Measurements from ENCODE around the gene RRP7A. TPM values are rescaled to one million over a fixed set of nuclear protein-coding genes. Genes with fewer than 3 reads are reported as not detected.

RRP7A gene
- total RNA-seq, 1 donor from 2014 or later = 54.9 TPM

DNA sequence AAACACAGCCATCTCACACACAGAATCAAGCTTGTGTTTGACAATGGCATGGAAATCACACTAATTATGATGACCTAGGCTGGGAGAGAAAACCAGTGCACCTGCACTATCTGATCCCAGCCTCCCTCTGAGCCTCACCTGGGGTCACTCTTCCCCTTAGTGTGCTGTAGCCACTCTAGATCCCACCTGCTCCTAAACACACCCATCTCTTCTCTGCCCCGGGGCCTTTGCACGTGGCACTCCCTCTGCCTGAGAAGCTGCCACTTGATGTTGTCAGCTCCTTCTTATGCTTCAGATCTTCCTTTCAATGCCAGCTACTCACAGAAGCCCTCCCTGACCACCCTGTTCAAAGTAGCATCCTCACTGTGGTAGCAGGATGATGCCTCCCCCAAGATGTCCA lies 44.5 kb downstream of the RRP7A start:
- no peaks in the 10 kb centered on the region for H4K20me1 ChIP-seq (ENCODE audit: insufficient read depth, low read length)
- peaks cover 9% of the 10 kb centered on the region for H3K27me3 ChIP-seq (ENCODE audit: insufficient read depth, low read length)
- FAIRE-seq = no peak
- H3K79me2 ChIP-seq (ENCODE audit: insufficient read depth, low read length) = no peaks in the 10 kb centered on the region
- Mint-ChIP-seq H3K4me1 (ENCODE audit: low read depth, unreplicated experiment) (no peaks in the 10 kb centered on the region), H3K4me3 (ENCODE audit: unreplicated experiment) (no peak overlapping the region), H3K9me3 (ENCODE audit: unreplicated experiment) (peaks cover 3% of the 10 kb centered on the region), H3K36me3 (ENCODE audit: low read depth, unreplicated experiment) (no peaks in the 10 kb centered on the region), H3K27ac (ENCODE audit: unreplicated experiment) (no peak overlapping the region), H3K27me3 (ENCODE audit: low read depth, unreplicated experiment) (peaks cover 19% of the 10 kb centered on the region)
- no peak for DNase-seq (ENCODE audit: low read depth)
- no peak overlapping the region for H3K9ac ChIP-seq (ENCODE audit: low read length)
- H3K36me3 ChIP-seq (ENCODE audit: insufficient read depth, low read length) = no peaks in the 10 kb centered on the region
- H3K4me1 ChIP-seq (ENCODE audit: insufficient read depth, low read length) = no peaks in the 10 kb centered on the region
- no peak overlapping the region for H2AFZ ChIP-seq (ENCODE audit: low read depth, low read length)
- no peak overlapping the region for H3K4me2 ChIP-seq (ENCODE audit: low read length)
- H3K27ac ChIP-seq (ENCODE audit: low read depth, low read length) = no peak overlapping the region
- H3K4me3 ChIP-seq (ENCODE audit: insufficient read depth, low read depth, low read length) = no peak overlapping the region
- TF ChIP-seq, protein P1, sequence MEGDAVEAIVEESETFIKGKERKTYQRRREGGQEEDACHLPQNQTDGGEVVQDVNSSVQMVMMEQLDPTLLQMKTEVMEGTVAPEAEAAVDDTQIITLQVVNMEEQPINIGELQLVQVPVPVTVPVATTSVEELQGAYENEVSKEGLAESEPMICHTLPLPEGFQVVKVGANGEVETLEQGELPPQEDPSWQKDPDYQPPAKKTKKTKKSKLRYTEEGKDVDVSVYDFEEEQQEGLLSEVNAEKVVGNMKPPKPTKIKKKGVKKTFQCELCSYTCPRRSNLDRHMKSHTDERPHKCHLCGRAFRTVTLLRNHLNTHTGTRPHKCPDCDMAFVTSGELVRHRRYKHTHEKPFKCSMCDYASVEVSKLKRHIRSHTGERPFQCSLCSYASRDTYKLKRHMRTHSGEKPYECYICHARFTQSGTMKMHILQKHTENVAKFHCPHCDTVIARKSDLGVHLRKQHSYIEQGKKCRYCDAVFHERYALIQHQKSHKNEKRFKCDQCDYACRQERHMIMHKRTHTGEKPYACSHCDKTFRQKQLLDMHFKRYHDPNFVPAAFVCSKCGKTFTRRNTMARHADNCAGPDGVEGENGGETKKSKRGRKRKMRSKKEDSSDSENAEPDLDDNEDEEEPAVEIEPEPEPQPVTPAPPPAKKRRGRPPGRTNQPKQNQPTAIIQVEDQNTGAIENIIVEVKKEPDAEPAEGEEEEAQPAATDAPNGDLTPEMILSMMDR (IDR thresholded peaks at IDR 0.05; ENCODE audit: insufficient read depth, low read depth, low read length) = no peak
- TF ChIP-seq EZH2 (IDR thresholded peaks at IDR 0.05; ENCODE audit: insufficient read depth, low read length) = no peak
- no peaks in the 10 kb centered on the region for H3K9me3 ChIP-seq (ENCODE audit: insufficient read depth, low read depth, low read length)

DNA sequence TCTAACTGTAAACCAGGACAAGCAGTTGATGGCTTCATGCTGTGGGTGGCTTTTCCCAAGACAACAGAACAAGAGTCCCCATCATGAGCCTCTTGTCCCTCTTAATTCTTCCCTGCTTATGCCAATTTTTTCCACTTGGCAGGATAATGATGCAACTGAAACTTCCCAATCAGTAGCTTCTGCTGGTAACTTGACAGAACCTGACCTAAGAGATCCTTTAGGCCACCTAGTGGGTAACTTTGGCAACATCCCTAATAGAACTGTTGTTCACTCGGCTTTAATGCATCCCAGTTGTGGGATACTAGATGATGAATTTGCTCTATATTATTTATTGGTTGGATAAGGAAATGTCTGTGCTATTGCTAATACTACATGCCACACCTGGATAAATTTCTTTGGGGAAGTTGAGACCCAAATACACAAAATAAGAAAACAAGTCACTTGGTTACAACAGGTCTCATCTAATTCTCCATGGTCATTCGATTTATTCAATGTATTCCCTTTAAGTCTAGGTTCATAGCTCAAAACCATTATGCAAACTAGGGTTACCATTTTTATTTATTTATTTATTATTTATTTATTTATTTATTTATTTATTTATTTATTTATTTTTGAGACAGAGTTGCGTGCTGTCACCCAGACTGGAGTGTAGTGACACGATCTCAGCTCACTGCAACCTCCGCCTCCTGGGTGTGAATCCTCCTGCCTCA lies 46.0 kb downstream of the RRP7A start:
- Histone ChIP-seq H3K79me2 (ENCODE audit: insufficient read depth, low read length) (no peaks in the 10 kb centered on the region), H2AFZ (ENCODE audit: low read depth, low read length) (no peak overlapping the region), H4K20me1 (ENCODE audit: insufficient read depth, low read length) (no peaks in the 10 kb centered on the region), H3K27me3 (ENCODE audit: insufficient read depth, low read length) (peaks cover 9% of the 10 kb centered on the region), H3K9ac (ENCODE audit: low read length) (no peak overlapping the region), H3K4me3 (ENCODE audit: insufficient read depth, low read depth, low read length) (no peak overlapping the region), H3K4me2 (ENCODE audit: low read length) (no peak overlapping the region), H3K4me1 (ENCODE audit: insufficient read depth, low read length) (no peaks in the 10 kb centered on the region), H3K27ac (ENCODE audit: low read depth, low read length) (no peak overlapping the region), H3K36me3 (ENCODE audit: insufficient read depth, low read length) (no peaks in the 10 kb centered on the region), H3K9me3 (ENCODE audit: insufficient read depth, low read depth, low read length) (no peaks in the 10 kb centered on the region)
- DNase-seq (ENCODE audit: low read depth) (peak; percentile 14), FAIRE-seq (peak; percentile 45)
- Mint-ChIP-seq H3K27me3 (ENCODE audit: low read depth, unreplicated experiment) (peaks cover 25% of the 10 kb centered on the region), H3K9me3 (ENCODE audit: unreplicated experiment) (peaks cover 3% of the 10 kb centered on the region), H3K4me1 (ENCODE audit: low read depth, unreplicated experiment) (no peaks in the 10 kb centered on the region), H3K36me3 (ENCODE audit: low read depth, unreplicated experiment) (no peaks in the 10 kb centered on the region), H3K27ac (ENCODE audit: unreplicated experiment) (no peak overlapping the region), H3K4me3 (ENCODE audit: unreplicated experiment) (no peak overlapping the region)
- TF ChIP-seq EZH2 (IDR thresholded peaks at IDR 0.05; ENCODE audit: insufficient read depth, low read length) = no peak
- TF ChIP-seq, protein P1 (IDR thresholded peaks at IDR 0.05; ENCODE audit: insufficient read depth, low read depth, low read length) = peak; percentile 82

DNA sequence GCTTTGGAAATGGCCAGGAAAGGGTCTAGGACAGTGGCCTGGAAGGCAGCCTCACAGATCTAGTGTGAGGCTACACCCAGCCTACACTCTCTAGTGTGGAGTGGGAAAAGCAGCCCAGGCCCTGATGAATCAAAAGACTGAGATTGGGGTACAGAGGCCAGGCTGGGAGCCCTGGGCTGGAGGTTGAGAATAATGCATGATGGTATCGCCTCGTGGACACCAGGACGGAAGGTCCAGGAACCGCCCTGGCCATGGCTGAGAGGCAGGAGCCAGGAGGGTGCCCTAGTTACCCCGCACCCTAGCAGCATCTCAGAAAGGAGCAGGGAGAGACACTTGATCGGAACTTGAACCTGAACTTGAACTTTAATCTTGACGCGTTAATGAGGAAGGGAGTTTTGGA lies 46.9 kb downstream of the RRP7A start:
- H3K9me3 Mint-ChIP-seq (ENCODE audit: unreplicated experiment) = peaks cover 3% of the 10 kb centered on the region

More for the DNA sequence above, 46.9 kb downstream of the RRP7A start:
- Mint-ChIP-seq H3K27ac (ENCODE audit: unreplicated experiment) (no peak overlapping the region), H3K4me1 (ENCODE audit: low read depth, unreplicated experiment) (no peaks in the 10 kb centered on the region), H3K4me3 (ENCODE audit: unreplicated experiment) (no peak overlapping the region), H3K27me3 (ENCODE audit: low read depth, unreplicated experiment) (peaks cover 31% of the 10 kb centered on the region), H3K36me3 (ENCODE audit: low read depth, unreplicated experiment) (no peaks in the 10 kb centered on the region)
- H3K36me3 ChIP-seq (ENCODE audit: insufficient read depth, low read length) = no peaks in the 10 kb centered on the region
- no peak for TF ChIP-seq EZH2 (IDR thresholded peaks at IDR 0.05; ENCODE audit: insufficient read depth, low read length)
- TF ChIP-seq, protein P1 (IDR thresholded peaks at IDR 0.05; ENCODE audit: insufficient read depth, low read depth, low read length) = no peak
- no peaks in the 10 kb centered on the region for H3K4me1 ChIP-seq (ENCODE audit: insufficient read depth, low read length)
- no peaks in the 10 kb centered on the region for H3K9me3 ChIP-seq (ENCODE audit: insufficient read depth, low read depth, low read length)
- peaks cover 12% of the 10 kb centered on the region for H3K27me3 ChIP-seq (ENCODE audit: insufficient read depth, low read length)
- H3K79me2 ChIP-seq (ENCODE audit: insufficient read depth, low read length) = no peaks in the 10 kb centered on the region
- DNase-seq (ENCODE audit: low read depth) (no peak), FAIRE-seq (no peak)
- no peak overlapping the region for H3K4me3 ChIP-seq (ENCODE audit: insufficient read depth, low read depth, low read length)
- H3K4me2 ChIP-seq (ENCODE audit: low read length) = no peak overlapping the region
- no peak overlapping the region for H2AFZ ChIP-seq (ENCODE audit: low read depth, low read length)
- H3K27ac ChIP-seq (ENCODE audit: low read depth, low read length) = no peak overlapping the region
- H3K9ac ChIP-seq (ENCODE audit: low read length) = no peak overlapping the region
- no peaks in the 10 kb centered on the region for H4K20me1 ChIP-seq (ENCODE audit: insufficient read depth, low read length)

Data from astrocyte (in vitro differentiated cells and primary cell).